ENCODE data around the gene TMEM208.
A peak's percentile ranks its signal among the peaks of the same experiment; 100 is the strongest.

Gene TMEM208

DNA sequence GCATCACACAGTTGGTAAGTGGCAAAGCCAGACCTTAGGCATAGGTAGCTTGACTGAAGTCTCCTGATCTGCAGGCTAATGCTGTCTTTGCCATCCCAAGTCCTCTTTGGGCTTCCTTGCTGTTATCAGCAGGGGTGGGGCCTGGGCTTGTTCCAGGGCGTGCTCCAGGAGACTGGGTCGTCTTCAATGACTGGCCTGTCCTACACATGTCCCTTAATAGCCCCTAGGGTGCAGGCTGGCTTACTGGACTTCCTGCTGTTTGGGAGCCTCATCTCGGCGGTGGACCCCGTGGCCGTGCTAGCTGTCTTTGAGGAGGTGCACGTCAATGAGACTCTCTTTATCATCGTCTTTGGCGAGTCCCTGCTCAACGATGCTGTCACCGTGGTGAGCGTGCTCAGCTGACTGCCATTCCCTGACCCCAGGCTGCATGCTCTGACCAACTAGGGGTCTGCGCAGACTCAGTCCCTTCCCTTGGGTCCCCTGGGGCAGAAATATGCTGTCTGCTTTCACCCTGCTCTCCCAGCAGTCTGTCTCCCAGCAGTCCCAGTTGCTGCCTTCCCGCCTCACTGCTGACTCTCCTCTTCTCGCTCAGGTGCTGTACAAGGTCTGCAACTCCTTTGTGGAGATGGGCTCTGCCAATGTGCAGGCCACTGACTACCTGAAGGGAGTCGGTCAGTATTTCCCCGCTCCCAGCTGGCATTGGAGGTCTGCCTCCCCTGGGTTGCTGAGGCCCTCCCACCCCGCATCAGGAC is 28.0 kb downstream of the TMEM208 start:
- no peak for DNase-seq

DNA sequence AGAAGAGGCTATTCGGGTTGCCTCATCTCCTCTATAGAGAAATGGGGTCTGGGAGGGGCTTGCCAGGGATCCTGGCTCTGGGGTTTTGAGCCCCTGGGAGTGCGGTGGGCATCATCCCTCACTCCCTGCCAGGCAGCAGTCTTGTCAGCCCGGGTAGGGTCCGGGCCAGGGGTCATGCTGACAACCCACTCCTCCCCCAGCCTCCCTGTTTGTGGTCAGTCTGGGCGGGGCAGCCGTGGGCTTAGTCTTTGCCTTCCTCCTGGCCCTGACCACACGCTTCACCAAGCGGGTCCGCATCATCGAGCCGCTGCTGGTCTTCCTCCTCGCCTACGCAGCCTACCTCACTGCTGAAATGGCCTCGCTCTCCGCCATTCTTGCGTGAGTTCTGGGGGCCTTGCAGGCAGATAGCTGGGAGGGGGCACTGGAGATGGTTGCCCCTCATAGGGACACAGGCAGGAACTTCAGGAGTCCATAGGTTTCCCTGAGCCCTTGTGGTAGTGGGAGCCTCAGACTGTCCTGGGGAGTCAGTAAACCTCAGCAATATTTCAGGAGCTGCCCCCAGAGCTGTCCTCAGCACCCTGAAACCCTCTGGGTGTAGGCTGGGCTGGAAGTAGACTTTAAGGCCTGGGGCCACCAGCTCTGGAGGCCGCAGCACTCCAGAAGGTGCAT is 28.8 kb downstream of the TMEM208 start:
- no peak for DNase-seq

DNA sequence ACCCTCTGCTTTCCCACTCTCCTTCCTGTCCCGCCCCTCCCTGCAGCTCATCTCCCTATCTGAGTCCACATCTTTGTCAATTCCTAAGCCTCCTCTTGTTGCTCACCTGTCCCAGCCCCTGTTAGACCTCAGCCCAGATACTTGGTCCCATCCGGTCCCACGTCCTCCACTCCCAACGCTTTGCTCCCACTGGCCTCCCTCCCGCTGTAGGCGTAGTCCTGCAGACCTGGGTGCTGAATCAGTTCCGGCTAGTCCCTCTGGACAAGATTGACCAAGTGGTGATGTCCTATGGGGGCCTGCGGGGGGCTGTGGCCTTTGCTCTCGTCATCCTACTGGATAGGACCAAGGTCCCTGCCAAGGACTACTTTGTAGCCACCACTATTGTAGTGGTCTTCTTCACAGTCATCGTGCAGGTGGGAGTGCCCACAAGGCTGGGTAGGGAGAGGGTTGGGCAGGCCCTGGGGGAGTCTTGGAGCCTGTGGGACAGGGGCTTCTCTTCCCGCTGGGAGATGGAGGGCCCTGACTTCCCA is 29.8 kb downstream of the TMEM208 start:
- no peak for DNase-seq

DNA sequence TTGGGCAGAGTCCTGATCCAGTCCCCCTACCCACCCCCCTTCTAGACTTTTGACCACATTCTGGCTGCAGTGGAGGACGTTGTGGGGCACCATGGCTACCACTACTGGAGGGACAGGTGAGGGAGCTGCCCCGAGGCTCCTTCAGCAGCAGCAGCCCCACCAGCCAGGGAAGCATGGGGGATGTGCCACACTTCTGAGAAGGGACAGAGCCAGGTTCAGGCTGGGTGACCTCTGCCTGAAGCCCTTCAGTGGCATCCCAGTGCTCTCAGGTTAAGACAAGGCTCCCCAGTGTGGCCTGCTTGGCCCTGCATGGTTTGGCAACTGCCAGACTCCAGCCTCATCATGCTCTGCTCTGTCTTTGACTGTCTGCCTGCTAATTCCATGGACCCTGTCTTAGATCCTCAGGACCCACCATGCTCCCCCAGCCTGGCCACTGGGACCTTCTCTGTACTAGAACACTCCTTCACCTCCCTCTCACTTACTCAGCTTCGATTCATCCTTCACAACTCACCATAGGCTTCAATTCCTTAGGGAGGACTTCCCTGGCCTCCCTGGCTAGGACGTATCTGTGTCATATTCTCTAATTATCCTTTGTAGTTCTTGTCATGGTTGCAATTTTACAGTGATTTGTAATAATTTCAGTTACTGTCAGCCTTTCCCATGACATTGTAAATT is 30.7 kb downstream of the TMEM208 start:
- no peak for DNase-seq

DNA sequence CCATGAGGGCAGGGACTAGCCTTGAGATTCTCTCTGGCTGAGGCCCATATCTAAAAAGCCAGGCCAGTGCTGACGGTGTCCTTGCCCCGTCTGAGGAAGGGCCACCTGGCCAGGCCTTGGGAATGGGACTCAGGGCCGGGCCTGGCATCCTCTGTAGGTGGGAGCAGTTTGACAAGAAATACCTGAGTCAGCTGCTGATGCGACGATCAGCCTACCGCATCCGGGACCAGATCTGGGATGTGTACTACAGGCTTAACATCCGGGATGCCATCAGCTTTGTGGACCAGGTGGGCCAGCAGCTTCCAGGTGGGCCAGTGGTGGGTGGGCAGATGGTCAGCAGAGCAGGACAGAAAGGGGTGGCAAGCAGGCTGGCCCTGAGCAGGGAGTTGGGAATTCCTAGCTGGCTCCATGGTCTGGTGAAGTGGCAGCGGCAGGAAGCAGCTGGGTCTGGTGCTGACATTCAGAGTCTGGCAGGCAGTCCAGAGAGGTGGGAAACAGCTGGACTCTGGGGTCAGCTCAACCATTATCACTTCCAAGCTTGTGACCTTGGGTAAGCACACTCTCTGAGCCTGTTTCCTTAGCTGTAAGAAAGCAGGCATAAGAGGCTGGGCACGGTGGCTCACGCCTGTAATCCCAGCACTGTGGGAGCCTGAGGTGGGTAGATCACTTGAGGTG is 31.4 kb downstream of the TMEM208 start:
- no peak for DNase-seq

DNA sequence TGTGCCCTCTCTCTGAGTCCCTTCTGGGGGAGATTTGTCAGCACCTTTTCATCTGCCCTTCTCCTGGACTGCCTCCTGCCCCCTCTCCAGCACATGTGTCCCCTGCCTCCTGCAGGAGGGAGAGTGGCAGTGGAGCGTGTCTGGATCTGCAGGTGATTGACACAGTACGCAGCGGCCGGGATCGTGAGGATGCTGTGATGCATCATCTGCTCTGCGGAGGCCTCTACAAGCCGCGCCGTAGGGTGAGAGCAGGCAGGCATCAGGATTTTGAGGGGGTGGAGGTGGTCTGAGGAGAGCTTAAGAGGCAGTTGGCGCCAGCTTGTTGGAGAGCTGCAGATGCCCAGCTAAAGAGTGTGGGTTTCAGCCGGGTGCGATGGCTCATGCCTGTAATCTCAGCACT is 32.8 kb downstream of the TMEM208 start:
- DNase-seq: peak; percentile 80

DNA sequence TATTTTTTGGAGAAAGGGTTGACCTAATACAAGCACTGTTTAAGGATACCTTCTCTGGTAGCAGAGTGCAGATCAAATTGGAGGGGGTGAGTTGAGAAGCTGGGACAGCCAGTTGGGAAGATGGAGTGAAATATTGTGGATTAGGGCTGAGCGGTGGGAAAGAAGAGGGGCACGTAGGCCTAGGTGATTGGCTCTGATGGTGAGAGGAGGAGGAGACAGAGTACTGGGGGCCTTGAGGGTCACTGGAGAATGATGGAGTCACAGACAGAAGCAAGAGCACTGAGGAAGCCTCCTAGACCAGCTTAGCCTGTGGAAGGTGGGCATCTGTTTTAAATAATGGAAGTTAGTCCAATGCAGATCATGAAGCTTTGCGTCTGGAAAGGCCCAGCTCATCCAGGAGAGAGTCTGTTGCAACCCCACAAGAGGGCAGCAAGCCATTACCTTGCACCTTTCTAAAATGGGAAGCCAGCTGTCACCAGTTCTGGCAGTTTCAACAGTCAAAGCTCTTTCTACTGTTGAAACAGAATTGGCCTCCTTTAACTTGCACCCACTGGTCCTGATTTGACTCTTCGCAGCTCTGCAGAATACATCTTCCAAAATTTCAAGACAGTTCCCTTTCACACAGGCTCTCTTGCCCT is 33.6 kb downstream of the TMEM208 start:
- DNase-seq: peak; percentile 25

DNA sequence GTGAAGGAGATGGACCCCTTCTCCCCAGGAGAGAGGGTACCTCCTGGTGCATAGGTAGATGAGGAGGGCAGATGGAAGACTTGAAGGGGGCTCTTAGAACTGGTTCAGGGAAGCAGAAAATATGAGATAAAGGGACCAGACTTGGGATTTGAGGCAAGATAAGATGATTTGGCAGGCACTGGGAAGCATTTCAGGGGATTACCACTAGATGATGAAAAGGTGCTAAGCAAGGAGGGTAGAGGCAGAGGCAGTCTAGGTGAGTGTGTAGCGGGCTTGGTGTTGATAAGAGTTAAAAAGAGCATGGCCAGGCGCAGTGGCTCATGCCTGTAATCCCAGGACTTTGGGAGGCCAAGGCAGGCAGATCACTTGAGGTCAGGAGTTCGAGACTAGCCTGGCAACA is 36.3 kb downstream of the TMEM208 start:
- no peak for DNase-seq

DNA sequence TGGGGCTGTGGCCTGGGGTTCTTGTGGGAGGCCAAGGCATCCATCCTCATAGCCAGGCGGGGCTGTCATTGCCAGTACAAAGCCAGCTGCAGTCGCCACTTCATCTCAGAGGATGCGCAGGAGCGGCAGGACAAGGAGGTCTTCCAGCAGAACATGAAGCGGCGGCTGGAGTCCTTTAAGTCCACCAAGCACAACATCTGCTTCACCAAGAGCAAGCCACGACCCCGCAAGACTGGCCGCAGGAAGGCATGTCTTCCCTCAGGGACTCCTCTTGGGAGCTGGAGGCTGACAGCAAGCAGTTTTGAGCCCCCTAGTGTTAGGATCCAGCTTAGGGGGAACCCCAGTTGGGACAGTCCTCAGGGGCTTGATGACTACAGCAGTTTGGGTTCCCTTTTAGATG is 37.3 kb downstream of the TMEM208 start:
- DNase-seq: no peak

DNA sequence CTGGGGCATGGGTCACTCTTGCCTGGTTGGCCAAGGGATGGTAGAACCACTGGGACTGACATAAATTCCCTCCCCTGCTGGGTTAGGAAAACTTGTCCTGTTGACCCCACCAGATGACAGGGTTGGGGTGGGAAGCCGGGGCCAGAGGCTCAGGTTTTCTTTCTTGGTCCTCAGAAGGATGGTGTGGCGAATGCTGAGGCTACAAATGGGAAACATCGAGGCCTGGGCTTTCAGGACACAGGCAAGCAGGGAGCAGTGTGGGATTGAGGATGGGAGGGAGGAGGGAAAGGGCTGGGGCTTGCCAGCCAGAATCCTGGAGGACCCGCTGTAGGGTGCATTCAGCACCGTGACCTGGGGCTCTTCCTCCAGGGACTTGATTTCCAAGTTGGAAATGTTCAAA is 37.9 kb downstream of the TMEM208 start:
- no peak for DNase-seq

DNA sequence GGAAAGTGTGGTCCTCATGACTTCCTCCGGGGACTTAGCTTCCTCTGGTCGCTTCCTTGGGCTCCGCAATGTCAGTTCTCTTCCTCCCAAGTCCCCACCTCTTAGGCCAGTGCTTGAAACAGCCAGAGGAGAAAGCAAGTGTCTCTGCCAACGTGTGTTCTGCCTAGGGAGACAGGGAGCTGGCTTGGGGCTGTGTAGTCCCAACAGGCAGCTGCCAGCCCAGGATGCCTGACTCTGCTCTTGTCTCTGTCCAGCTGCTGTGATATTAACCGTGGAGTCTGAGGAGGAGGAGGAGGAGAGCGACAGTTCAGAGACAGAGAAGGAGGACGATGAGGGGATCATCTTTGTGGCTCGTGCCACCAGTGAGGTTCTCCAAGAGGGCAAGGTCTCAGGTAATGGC is 38.9 kb downstream of the TMEM208 start:
- no peak for DNase-seq

DNA sequence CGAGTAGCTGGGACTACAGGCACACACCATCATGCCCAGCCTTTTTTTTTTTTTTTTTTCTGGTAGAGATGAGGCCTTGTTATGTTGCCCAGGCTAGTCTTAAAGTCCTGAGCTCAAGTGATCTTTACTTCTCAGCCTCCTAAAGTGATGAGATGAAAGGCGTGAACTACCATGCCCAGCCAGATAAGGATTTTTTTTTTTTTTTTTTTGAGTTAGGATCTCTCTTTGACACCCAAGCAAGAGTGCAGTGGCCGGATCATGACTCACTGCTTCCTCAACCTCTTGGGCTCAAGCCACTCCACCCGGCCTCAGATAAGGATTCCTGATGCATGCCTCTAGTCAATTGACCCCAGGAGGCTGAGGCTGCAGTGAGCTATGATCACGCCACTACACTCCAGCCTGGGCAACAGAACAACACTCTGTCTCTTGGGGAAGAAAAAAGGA is 41.2 kb downstream of the TMEM208 start:
- DNase-seq: no peak

DNA sequence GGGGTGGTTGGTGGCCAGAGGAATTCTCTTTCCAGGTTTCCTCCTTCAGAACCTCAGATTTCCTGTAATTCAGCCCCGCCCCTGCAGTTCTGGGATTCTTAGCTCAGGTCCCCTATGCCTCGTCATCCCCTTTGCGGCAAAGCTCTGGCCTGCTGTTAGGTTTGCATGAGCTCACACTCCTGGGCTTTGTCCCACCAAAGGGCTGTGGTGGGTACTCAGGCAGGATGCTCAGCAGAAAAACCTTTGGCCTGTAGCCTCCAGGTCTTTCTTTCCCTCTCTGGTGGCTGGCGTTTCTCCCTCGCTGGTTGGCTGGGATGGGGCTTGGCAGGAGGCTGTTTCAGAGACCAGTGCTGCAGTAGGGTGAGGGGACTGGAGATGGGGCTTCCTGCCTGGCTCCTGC is 42.8 kb downstream of the TMEM208 start:
- DNase-seq: no peak

DNA sequence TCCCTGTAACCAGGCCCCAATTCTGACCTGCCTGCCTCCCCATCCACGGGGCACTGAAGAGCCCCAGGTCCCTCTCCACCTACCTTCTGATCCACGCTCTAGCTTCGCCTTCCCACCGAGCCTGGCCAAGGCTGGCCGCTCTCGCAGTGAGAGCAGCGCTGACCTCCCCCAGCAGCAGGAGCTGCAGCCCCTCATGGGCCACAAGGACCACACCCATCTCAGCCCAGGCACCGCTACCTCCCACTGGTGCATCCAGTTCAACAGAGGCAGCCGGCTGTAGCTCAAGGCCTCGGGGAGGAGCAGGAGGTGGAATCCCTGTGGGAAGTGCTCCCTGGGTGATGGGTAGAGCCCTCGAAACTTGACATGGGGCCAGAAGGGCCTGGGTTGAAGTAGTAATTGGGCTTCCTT is 44.0 kb downstream of the TMEM208 start:
- DNase-seq: no peak

DNA sequence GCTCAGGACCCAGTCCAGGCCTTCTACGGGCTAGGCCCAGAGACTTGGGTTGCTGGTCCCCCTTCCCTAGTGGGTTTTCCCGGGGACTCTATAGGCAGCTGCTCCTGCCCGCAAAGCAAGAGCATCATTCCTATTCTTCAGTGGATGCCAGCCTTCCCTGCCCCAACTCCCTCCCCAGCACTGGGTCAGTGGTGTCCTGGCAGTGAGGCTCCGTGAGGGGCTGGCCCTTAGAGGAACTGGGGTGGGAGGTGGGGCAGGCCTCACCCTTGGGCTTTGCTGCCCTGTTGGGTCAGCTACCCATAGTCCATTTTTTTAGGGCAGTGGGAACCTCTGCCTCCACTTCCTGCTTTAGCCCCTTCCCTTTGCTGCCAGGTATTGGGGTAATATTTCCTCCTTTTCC is 44.5 kb downstream of the TMEM208 start:
- no peak for DNase-seq

DNA sequence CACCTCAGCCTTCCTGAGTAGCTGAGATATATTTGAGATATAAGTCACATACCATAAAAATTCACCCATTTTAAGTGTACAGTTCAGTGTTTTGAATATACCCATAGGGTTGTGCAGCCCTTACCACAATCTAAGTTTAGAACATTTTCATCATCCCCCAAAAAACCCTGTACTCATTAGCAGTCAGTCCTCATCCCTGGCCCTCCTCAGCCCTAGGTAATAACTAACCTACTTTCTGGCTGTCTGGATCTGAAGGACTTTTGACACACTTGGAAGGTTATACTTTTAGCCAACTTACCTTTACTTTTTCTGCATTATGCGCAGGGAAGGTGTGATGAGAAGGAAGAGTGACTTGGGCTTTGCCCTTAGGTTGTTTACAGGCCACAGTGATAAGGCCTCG is 48.4 kb downstream of the TMEM208 start:
- DNase-seq: no peak

DNA sequence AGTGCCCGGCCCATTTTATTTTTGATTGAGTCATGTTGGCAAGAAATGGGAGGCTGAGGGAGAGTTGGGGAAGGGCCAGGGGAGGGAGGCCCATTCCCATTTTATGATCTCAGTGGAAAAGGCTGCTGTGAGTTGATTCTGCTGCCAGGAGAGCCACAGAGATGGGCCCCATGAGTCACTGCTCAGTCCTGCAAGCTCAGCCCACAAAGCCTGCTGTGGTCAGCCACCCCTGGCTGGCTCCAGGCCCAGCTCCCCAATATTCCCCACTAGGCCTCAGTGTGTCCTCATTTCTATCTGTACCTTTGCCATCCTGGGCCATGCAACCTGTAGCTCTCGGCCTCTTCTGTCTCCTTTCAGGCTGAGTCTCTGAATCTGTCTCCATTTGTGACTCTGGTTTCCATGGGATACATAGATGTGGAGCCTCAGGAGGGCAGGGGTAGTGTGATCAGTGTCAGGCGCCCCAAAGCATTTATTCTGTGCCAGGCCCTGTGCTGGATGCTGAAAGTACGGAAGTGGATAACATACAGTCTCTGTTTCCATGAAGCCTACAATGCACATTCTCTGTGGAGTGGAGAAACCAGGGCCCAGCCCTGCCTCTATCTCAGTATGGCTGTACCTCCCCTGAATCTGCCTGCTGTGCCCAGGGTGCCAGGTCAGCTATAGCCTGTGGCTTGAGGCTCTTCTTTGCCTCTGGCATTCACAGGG is 50.5 kb downstream of the TMEM208 start:
- DNase-seq: no peak

DNA sequence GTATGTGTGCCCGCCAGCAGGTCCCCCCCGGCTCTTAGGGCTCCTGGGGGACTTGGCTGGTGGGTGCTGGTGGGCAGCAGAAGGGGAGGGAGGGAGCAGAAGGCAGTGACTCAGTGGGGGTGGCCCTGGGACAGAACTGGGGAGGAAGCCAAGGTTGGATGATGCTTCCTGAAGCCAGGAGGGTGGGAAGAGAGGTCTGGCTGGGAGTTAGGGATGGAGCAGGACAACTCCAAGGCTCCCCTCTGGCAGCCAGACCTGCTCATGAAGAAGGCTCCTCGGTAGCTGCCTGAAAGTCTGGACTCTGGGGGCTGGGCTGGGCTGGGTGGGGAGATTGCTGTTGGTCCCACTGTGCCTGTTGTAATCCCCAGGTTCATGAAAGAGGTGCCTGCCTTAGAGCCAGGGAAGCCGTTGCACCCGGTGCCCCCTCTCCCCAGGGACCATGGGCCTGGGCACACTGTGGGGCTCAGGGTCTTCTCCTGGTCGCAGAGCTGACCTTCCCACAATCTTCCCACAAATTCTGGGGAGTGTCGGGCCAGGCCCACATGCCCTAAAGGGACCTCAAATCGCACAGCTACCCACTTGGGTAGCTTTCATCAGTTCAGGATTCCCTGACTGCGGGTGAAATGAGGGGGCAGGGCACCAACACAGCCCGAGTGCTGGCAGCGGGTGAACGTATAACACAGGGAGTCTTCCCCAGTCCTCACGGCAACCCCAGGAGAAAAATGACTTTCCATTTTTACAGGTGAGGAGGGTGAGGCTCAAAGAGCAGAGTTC is 51.3 kb downstream of the TMEM208 start:
- DNase-seq: no peak
